ENCODE results near the gene SEL1L2.

DNA sequence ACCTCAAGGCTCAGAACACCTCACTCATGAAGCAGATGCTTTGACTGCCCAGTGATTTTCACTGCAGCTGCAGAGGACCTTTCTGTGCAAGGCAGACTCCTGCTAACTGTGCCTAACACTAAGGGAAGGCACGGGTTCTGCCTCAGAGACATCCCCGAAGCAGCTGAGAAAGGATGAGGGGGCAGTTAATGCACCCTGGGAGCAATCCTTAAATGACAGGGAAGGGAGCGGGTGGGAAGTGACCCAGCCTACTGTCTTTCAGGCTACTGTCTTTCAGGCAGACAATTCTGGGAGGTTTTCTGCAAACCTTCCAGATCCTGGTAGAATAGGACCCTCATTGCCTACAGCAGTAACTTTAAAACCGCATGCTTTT is 150.3 kb downstream of the SEL1L2 start:
- TF ChIP-seq, protein P1, sequence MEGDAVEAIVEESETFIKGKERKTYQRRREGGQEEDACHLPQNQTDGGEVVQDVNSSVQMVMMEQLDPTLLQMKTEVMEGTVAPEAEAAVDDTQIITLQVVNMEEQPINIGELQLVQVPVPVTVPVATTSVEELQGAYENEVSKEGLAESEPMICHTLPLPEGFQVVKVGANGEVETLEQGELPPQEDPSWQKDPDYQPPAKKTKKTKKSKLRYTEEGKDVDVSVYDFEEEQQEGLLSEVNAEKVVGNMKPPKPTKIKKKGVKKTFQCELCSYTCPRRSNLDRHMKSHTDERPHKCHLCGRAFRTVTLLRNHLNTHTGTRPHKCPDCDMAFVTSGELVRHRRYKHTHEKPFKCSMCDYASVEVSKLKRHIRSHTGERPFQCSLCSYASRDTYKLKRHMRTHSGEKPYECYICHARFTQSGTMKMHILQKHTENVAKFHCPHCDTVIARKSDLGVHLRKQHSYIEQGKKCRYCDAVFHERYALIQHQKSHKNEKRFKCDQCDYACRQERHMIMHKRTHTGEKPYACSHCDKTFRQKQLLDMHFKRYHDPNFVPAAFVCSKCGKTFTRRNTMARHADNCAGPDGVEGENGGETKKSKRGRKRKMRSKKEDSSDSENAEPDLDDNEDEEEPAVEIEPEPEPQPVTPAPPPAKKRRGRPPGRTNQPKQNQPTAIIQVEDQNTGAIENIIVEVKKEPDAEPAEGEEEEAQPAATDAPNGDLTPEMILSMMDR (conservative IDR thresholded peaks at IDR 0.05; ENCODE audit: low read length), result no peak
- no peak for TF ChIP-seq EZH2phosphoT487 (IDR thresholded peaks at IDR 0.05; ENCODE audit: borderline replicate concordance)
